ENCODE results near the gene RGS16. TPM values are rescaled to one million over a fixed set of nuclear protein-coding genes. Genes with fewer than 3 reads are reported as not detected.
A peak's percentile ranks its signal among the peaks of the same experiment; 100 is the strongest.

RGS16 gene
- total and polyA plus RNA-seq, 2 of the 13 experiments (the other 11 are each of a cell fraction or from before 2014, with no cell fraction given): not detected

- intact Hi-C loops (cut with micrococcal nuclease; ENCODE audit: unreplicated experiment) (no loop called here), in situ Hi-C loops (cut with HindIII; ENCODE audit: extremely low pct_ligation_motif_present, low pct_unique_long_range_greater_than_20kb) (no loop called here)
- 0% methylated on average over 1 of the region's 1 CpG for WGBS (ENCODE audit: low lambda C conversion rate)
- H3K79me2 ChIP-seq (ENCODE audit: insufficient read depth, low read length): no peaks in the 10 kb centered on the region
- no peak overlapping the region for H3K27ac ChIP-seq (ENCODE audit: extremely low read length, insufficient read depth, low read length)
- ChIA-PET CTCF (ENCODE audit: low intra/inter-chr PET ratio, low total read pairs) (no interaction called here), POLR2A (no interaction called here)
- no peaks in the 10 kb centered on the region for H3K36me3 ChIP-seq (replicated peaks in 1 of 2; ENCODE audit: control insufficient read depth in 1 of 2, insufficient read depth in 2 of 2, low read length in 2 of 2)
- no peaks in the 10 kb centered on the region; a peak in 1 of 5 replicates for H3K27me3 ChIP-seq (ENCODE audit: control insufficient read depth in 1 of 2, insufficient read depth in 2 of 2, low read length in 2 of 2)
- H3K4me2 ChIP-seq (ENCODE audit: low read depth, low read length): no peak overlapping the region
- no peaks in the 10 kb centered on the region for H4K20me1 ChIP-seq (ENCODE audit: insufficient read depth, low read length)
- no peak for DNase-seq (ENCODE audit: low spot score)
- H3K4me3 ChIP-seq (replicated peaks in 1 of 3; ENCODE audit: insufficient read depth in 1 of 3, low read depth in 2 of 3, low read length in 3 of 3): no peak overlapping the region
- H3K4me1 ChIP-seq (ENCODE audit: insufficient read depth, low read length): no peaks in the 10 kb centered on the region
- ATAC-seq: no peak
- H3K9ac ChIP-seq (ENCODE audit: insufficient read depth, low read depth, low read length): no peak overlapping the region
- TF ChIP-seq MAFF (IDR thresholded peaks at IDR 0.05; ENCODE audit: low read depth, low read length) (peak; percentile 57; the same call in 1 of the 2 replicates), ZNF512 (CRISPR knock-in tag; IDR thresholded peaks at IDR 0.05) (no peak), MEIS1 (CRISPR knock-in tag; IDR thresholded peaks at IDR 0.05; ENCODE audit: borderline replicate concordance) (no peak), FOXJ3 (CRISPR knock-in tag; IDR thresholded peaks at IDR 0.05; ENCODE audit: borderline replicate concordance) (no peak), MAFK (conservative IDR thresholded peaks at IDR 0.05 in 1 of 2, IDR thresholded peaks at IDR 0.05 in 1 of 2; ENCODE audit: low read length in 2 of 2) (peak; percentile 48 to 73; a peak in 3 of 4 replicates)
- no TSS peak for BruUV-seq (replicated peaks)
- H2AFZ ChIP-seq (ENCODE audit: low read length): no peak overlapping the region
- H3K9me3 ChIP-seq (ENCODE audit: low read length): no peaks in the 10 kb centered on the region
- no peak for FAIRE-seq
Observed at GRCh38 chr1:182625719-182626504, 21.7 kb upstream of the RGS16 start.

GRCh38 chr1:182625024-182625423 lies 20.8 kb upstream of the RGS16 start:
- ChIA-PET POLR2A (no interaction called here), CTCF (ENCODE audit: low intra/inter-chr PET ratio, low total read pairs) (no interaction called here)
- Histone ChIP-seq H2AFZ (ENCODE audit: low read length) (no peak overlapping the region), H4K20me1 (ENCODE audit: insufficient read depth, low read length) (no peaks in the 10 kb centered on the region), H3K36me3 (replicated peaks in 1 of 2; ENCODE audit: control insufficient read depth in 1 of 2, insufficient read depth in 2 of 2, low read length in 2 of 2) (no peaks in the 10 kb centered on the region), H3K4me1 (ENCODE audit: insufficient read depth, low read length) (no peaks in the 10 kb centered on the region), H3K27ac (ENCODE audit: extremely low read length, insufficient read depth, low read length) (no peak overlapping the region), H3K4me3 (replicated peaks in 1 of 3; ENCODE audit: insufficient read depth in 1 of 3, low read depth in 2 of 3, low read length in 3 of 3) (no peak overlapping the region), H3K79me2 (ENCODE audit: insufficient read depth, low read length) (no peaks in the 10 kb centered on the region), H3K4me2 (ENCODE audit: low read depth, low read length) (no peak overlapping the region), H3K9ac (ENCODE audit: insufficient read depth, low read depth, low read length) (no peak overlapping the region), H3K27me3 (ENCODE audit: control insufficient read depth in 1 of 2, insufficient read depth in 2 of 2, low read length in 2 of 2) (no peaks in the 10 kb centered on the region), H3K9me3 (ENCODE audit: low read length) (no peaks in the 10 kb centered on the region)
- no peak for ATAC-seq
- WGBS (ENCODE audit: low lambda C conversion rate): 29% methylated on average over 3 of the region's 3 CpGs
- no TSS peak for BruUV-seq (replicated peaks)
- intact Hi-C loops (cut with micrococcal nuclease; ENCODE audit: unreplicated experiment): no loop called here
- no peak for FAIRE-seq
- in situ Hi-C loops (cut with HindIII; ENCODE audit: extremely low pct_ligation_motif_present, low pct_unique_long_range_greater_than_20kb): no loop called here
- DNase-seq (ENCODE audit: low spot score): no peak
- no peak for TF ChIP-seq FOXO1 (CRISPR knock-in tag; IDR thresholded peaks at IDR 0.05)
- TF ChIP-seq ZNF20 (CRISPR knock-in tag; IDR thresholded peaks at IDR 0.05): no peak
- TF ChIP-seq ZBTB2 (CRISPR knock-in tag; IDR thresholded peaks at IDR 0.05; ENCODE audit: low read depth): no peak
